K562 (cell line): Measurements from ENCODE around the gene KLHL29. TPM values are rescaled to one million over a fixed set of nuclear protein-coding genes. Genes with fewer than 3 reads are reported as not detected.

Source experiments
- ATAC-seq: fragments of 200-7000 bp; cut with Tn5 transposase; 3 replicates; pipeline ENCODE4 v1.9.1; 2020; ENCODE audit warnings: moderate library complexity
- BruUV-seq: library from RNA; stranded (reverse); fragments of 400-500 nt; replicated peaks from 2 replicates; lab custom pipeline; 2021; lab: Mats Ljungman, UMichigan
- CTCF ChIA-PET: fragments of 300-600 bp; formaldehyde crosslinking; extraction: SDS; loops from one replicate; lab custom pipeline; 2021; ENCODE audit warnings: low intra/inter-chr PET ratio; lab: Yijun Ruan, JAX
- POLR2A ChIA-PET: fragments of 300-600, 350-650 bp; sonication (Branson Sonifier 250); formaldehyde crosslinking; extraction: SDS; loops from one replicate; lab custom pipeline; 2021; ENCODE audit warnings: antibody characterized with exemption, inconsistent platforms; lab: Yijun Ruan, JAX
- DNase-seq, 4 experiments: peaks; one replicate each; pipeline versions ENCODE4 v3.0.0 to v3.0.0-alpha.2; 2011 to 2018; ENCODE audit warnings: low spot score in 3 of 4, mixed read lengths in 3 of 4; ENCODE audit errors: extremely low read depth in 1 of 4
- FAIRE-seq: peaks from 2 replicates; lab custom pipeline; 2011; peaks lifted over from hg19 to GRCh38; lab: Jason Lieb, UNC
- H2AFZ ChIP-seq: 2 replicates; pipeline ENCODE4 v1.6.0; 2011; ENCODE audit warnings: low read depth, low read length, control low read depth, inconsistent platforms
- H3K27ac ChIP-seq: fragments of 200-600 bp; 3 replicates; pipeline ENCODE4 v1.8.0; 2011; ENCODE audit warnings: low read depth, mild to moderate bottlenecking, control low read depth, inconsistent platforms, low read length, moderate library complexity, mixed read lengths; ENCODE audit errors: extremely low read depth
- H3K27me3 ChIP-seq, 2 experiments: fragments of 300-600 bp in 1 of 2; 2 replicates in 1 of 2; 3 replicates in 1 of 2; pipeline versions ENCODE4 v1.6.0 to v1.8.0; 2011; ENCODE audit warnings: inconsistent platforms in 2 of 2, low read length in 2 of 2, mild to moderate bottlenecking in 1 of 2, mixed read lengths in 1 of 2, moderate library complexity in 1 of 2; ENCODE audit not compliant: control insufficient read depth in 2 of 2, insufficient read depth in 2 of 2
- H3K36me3 ChIP-seq: fragments of 300-600 bp; 3 replicates; pipeline ENCODE4 v1.8.0; 2011; ENCODE audit warnings: mild to moderate bottlenecking, low read length, inconsistent platforms; ENCODE audit not compliant: control insufficient read depth, insufficient read depth
- H3K4me1 ChIP-seq, 2 experiments: fragments of 200-600 bp in 1 of 2; replicated peaks in 1 of 2; 2 replicates in 1 of 2; 3 replicates in 1 of 2; pipeline versions ENCODE4 v1.5.1 to v1.8.0; 2011; ENCODE audit warnings: inconsistent platforms in 2 of 2, low read length in 2 of 2, mild to moderate bottlenecking in 1 of 2, mixed read lengths in 1 of 2, moderate library complexity in 1 of 2; ENCODE audit not compliant: control insufficient read depth in 2 of 2, insufficient read depth in 2 of 2
- H3K4me2 ChIP-seq: 2 replicates; pipeline ENCODE4 v1.6.1; 2011; ENCODE audit warnings: low read length, control low read depth, inconsistent platforms, mixed read lengths; ENCODE audit not compliant: insufficient read depth
- H3K4me3 ChIP-seq: fragments of 200-600 bp; sonication (generic), shearing (Covaris generic); 2 replicates; pipeline ENCODE4 v1.5.1; 2016; ENCODE audit warnings: control low read depth, inconsistent platforms
- H3K79me2 ChIP-seq: fragments of 200-600 bp; 3 replicates; pipeline ENCODE4 v1.8.0; 2011; ENCODE audit warnings: low read length, inconsistent platforms; ENCODE audit not compliant: control insufficient read depth, insufficient read depth
- H3K9ac ChIP-seq, 2 experiments: 2 replicates each; pipeline versions ENCODE4 v1.6.0 to v1.6.1; 2011; ENCODE audit warnings: low read depth in 2 of 2, low read length in 2 of 2, control low read depth in 1 of 2, inconsistent platforms in 1 of 2, mild to moderate bottlenecking in 1 of 2, mixed read lengths in 1 of 2; ENCODE audit not compliant: insufficient read depth in 1 of 2
- H3K9me1 ChIP-seq: one replicate; pipeline ENCODE4 v1.6.0; 2011; ENCODE audit warnings: inconsistent platforms, mild to moderate bottlenecking, low read length, moderate library complexity; ENCODE audit not compliant: control insufficient read depth, insufficient read depth
- H3K9me3 ChIP-seq: replicated peaks from 2 replicates; pipeline ENCODE4 v1.5.1; 2011; ENCODE audit warnings: low read depth, low read length, inconsistent platforms; ENCODE audit not compliant: control insufficient read depth, insufficient read depth
- H4K20me1 ChIP-seq: replicated peaks from 2 replicates; pipeline ENCODE4 v1.6.1; 2011; ENCODE audit warnings: low read length, inconsistent platforms, mixed read lengths; ENCODE audit not compliant: control insufficient read depth, insufficient read depth
- E2F3 ChIP-seq: fragments of 250-450 bp; sonication (Bioruptor Pico); IDR thresholded peaks from 2 replicates; pipeline ENCODE4 v1.4.0; 2020; ENCODE audit warnings: mild to moderate bottlenecking
- FOSL1 ChIP-seq: fragments of 200-800 bp; sonication (Bioruptor generic); conservative IDR thresholded peaks from 2 replicates; pipeline ENCODE4 v1.6.1; 2016; ENCODE audit warnings: missing genetic modification characterization, missing compliant biosample characterization
- HMG20B ChIP-seq: fragments of 250-450 bp; sonication (Bioruptor Pico); IDR thresholded peaks from 2 replicates; pipeline ENCODE4 v1.5.0; 2021; ENCODE audit warnings: mild to moderate bottlenecking
- KLF1 ChIP-seq: fragments of 450-650 bp; IDR thresholded peaks from 2 replicates; pipeline ENCODE4 v1.6.1; 2016; ENCODE audit warnings: missing genetic modification characterization, missing compliant biosample characterization
- NFRKB ChIP-seq: fragments of 450-650 bp; IDR thresholded peaks from 2 replicates; pipeline ENCODE4 v1.6.1; 2016; ENCODE audit warnings: low read depth
- NRF1 ChIP-seq, 2 experiments: fragments of 450-650 bp; IDR thresholded peaks in 1 of 2; conservative IDR thresholded peaks in 1 of 2; 2 replicates each; pipeline ENCODE4 v1.6.1; 2014; ENCODE audit warnings: mild to moderate bottlenecking in 2 of 2
- POU5F1 ChIP-seq: fragments of 150-350 bp; IDR thresholded peaks from 2 replicates; pipeline ENCODE4 v1.6.1; 2014; ENCODE audit warnings: borderline replicate concordance, low read length, low read depth, mild to moderate bottlenecking; ENCODE audit not compliant: partially characterized antibody
- ZBTB17 ChIP-seq: fragments of 450-650 bp; formaldehyde crosslinking; IDR thresholded peaks from 2 replicates; pipeline ENCODE4 v1.4.0; 2020; ENCODE audit warnings: mild to moderate bottlenecking
- ZC3H8 ChIP-seq: fragments of 450-650 bp; IDR thresholded peaks from 2 replicates; pipeline ENCODE4 v1.6.1; 2017
- ZKSCAN3 ChIP-seq: fragments of 250-450 bp; sonication (Bioruptor Pico); IDR thresholded peaks from 2 replicates; pipeline ENCODE4 v1.4.0; 2020
- WGBS: fragments of 100-300 bp; shearing (Covaris generic); methylation state at CpG from one replicate; pipeline ENCODE4 v1.1.6; 2016; ENCODE audit warnings: low coverage, mixed read lengths; ENCODE audit not compliant: insufficient coverage; ENCODE audit errors: missing lambda C conversion rate; 5-methylcytosine and 5-hydroxymethylcytosine counted together
- in situ Hi-C: fragments of 300-500 bp; cut with MboI; formaldehyde crosslinking; loops from 4 replicates; pipeline ENCODE4 v1.15.0; 2018; ENCODE audit warnings: inconsistent platforms, mixed read lengths
- intact Hi-C: fragments of 100-400 bp; cut with micrococcal nuclease; formaldehyde crosslinking; loops from 2 replicates; pipeline ENCODE4 v1.14.2; 2022
- polyA plus RNA-seq, 8 experiments: library from polyadenylated mRNA; depleted of rRNA in 4 of 8; stranded (reverse) in 5 of 8; unstranded in 3 of 8; fragments of >200 nt; fragmentation: Nextera tagmentation in 2 of 8; fragmentation: Illumina TruSeq in 1 of 8; extraction: Ambion mirVana in 2 of 8; extraction: Trizol in 1 of 8; gene quantifications; 2 replicates each; pipeline versions ENCODE4 v1.2.1 to v1.2.3, GENCODE V29; 2011 to 2014; ENCODE audit warnings: inconsistent platforms in 1 of 8, missing spikeins in 1 of 8
- total RNA-seq, 7 experiments: library from RNA; depleted of rRNA in 6 of 7; stranded (reverse); fragments of >200 nt in 6 of 7; fragmentation: Illumina TruSeq in 2 of 7; extraction: Trizol in 2 of 7; gene quantifications; 2 replicates each; pipeline versions ENCODE4 v1.2.1 to v1.2.3, GENCODE V29; 2011 to 2021; ENCODE audit warnings: low replicate concordance in 1 of 7

KLHL29 gene
- total and polyA plus RNA-seq, 9 of the 15 experiments (the other 6 are each of a cell fraction or from before 2014, with no cell fraction given): 0.03 to 0.31 (median 0.08) TPM; not detected in 1

DNA sequence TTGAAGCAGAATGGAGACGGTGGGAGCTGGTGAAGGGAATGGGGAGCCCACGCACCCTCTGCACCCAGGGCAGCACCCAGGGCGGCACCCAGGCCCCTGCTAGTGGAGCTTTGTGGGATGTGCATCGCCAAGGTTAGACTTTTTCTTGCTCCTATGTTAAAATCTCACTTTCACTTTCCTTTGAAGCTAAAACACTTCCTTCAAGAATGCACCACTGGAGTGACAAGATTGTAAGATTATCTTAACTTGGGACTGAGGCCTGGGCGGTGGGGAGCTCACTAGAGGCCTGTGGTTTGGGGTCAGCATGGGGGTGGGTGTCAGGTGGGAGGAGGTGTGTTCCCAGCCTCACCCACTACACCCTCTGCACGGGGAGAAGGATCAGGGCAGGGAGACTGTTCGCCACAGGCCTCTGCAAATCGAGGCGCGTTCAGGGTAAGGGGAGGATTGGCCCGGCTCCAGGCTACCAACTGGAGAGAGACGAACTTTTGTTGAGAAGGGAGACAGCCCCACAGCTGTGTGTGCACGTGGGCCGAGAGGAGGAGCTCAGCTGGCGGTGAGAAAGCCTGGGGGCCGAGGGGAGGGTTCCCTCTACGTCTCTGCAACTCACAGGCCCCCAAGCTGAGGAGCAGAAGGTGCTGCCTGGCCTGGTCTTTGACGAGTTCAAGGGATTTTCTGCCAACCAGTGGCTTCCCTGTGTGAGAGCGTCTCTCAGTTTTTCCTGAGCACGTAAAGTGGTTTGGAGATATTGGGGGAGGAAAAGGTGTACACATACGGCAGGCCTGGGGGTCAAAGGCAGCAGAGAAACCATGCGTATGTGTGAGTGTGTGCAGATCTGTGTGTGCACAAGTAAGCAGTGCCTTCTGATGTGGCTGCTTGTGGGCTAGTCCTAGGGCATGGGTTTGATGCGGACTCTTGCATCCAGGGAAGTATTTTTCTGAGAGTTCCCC is 147.7 kb downstream of the KLHL29 start:
- in situ Hi-C loops: no loop called here
- CTCF ChIA-PET: no interaction called here
- H3K79me2 ChIP-seq: no peaks in the 10 kb centered on the region
- peaks cover 41 to 82% of the 10 kb centered on the region in 2 experiments for H3K27me3 ChIP-seq
- intact Hi-C loops: no loop called here
- H3K9ac ChIP-seq: no peak overlapping the region
- H3K4me2 ChIP-seq: no peak overlapping the region
- H3K27ac ChIP-seq: no peak overlapping the region
- WGBS: 1% methylated on average over 23 of the region's 23 CpGs
- FAIRE-seq (no peak), ATAC-seq (no peak; the same call in 2 of the 3 replicates), DNase-seq (no peak)
- H3K9me1 ChIP-seq: no peaks in the 10 kb centered on the region
- no peaks in the 10 kb centered on the region for H3K36me3 ChIP-seq
- H4K20me1 ChIP-seq: no peaks in the 10 kb centered on the region; the same call in 1 of the 2 replicates
- BruUV-seq: no TSS peak
- H2AFZ ChIP-seq: no peak overlapping the region
- POLR2A ChIA-PET: interaction anchor here (1.0 kb wide), 1 partner anchor 9 kb away, joined by 3 read pairs; no protein-coding TSS in a partner anchor
- TF ChIP-seq ZC3H8: no peak
- no peaks in the 10 kb centered on the region for H3K9me3 ChIP-seq
- H3K4me1 ChIP-seq: no peaks in the 10 kb centered on the region; a peak in 1 of 5 replicates
- no peak overlapping the region for H3K4me3 ChIP-seq

DNA sequence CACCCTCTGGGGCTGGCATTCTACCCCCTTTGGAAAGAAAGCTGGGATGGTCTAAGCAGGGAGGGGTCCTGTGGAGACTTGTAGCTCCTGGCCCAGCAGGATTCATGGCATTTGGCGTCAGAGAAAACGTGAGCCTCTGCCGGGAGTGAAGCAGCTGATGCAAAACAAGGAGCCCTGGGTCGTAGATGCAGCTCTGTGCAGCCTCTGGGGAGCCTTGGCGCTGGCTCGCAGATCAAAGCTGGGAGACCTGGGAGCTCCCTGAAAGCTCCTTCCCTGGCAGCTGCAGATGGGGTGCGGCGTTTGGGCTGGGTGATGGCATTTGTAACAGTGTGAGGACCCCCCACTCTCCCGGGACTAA is 148.3 kb downstream of the KLHL29 start:
- Histone ChIP-seq H3K36me3 (no peaks in the 10 kb centered on the region), H3K4me3 (no peak overlapping the region), H3K9ac (no peak overlapping the region), H3K4me2 (no peak overlapping the region), H4K20me1 (peaks cover 3% of the 10 kb centered on the region; the same call in 1 of the 2 replicates), H3K4me1 (no peaks in the 10 kb centered on the region; a peak in 1 of 5 replicates), H3K9me3 (no peaks in the 10 kb centered on the region), H3K79me2 (no peaks in the 10 kb centered on the region), H3K9me1 (no peaks in the 10 kb centered on the region), H2AFZ (no peak overlapping the region), H3K27ac (no peak overlapping the region), H3K27me3 (peaks cover 41 to 78% of the 10 kb centered on the region in 2 experiments)
- no peak for FAIRE-seq
- CTCF ChIA-PET: no interaction called here
- POLR2A ChIA-PET: interaction anchor here (0.6 kb wide), 1 partner anchor 8 kb away, joined by 4 read pairs; no protein-coding TSS in a partner anchor
- BruUV-seq: no TSS peak
- ATAC-seq: no peak
- 2% methylated on average over 9 of the region's 9 CpGs for WGBS
- DNase-seq: no peak
- no peak for TF ChIP-seq HMG20B
- TF ChIP-seq NFRKB: no peak
- no peak for TF ChIP-seq ZBTB17 (CRISPR knock-in tag)
- TF ChIP-seq POU5F1: no peak
- no peak for TF ChIP-seq KLF1 (tag)
- TF ChIP-seq ZKSCAN3 (CRISPR knock-in tag): no peak
- no peak for TF ChIP-seq FOSL1 (tag)
- TF ChIP-seq NRF1 (conservative IDR thresholded peaks at IDR 0.05 in 1 of 2, IDR thresholded peaks at IDR 0.05 in 1 of 2): no peak
- TF ChIP-seq E2F3: no peak
- intact Hi-C loops (no loop called here), in situ Hi-C loops (no loop called here)
